Panc1 (cell line): ENCODE measurements around the gene RHOG.

Source experiments
- CTCF ChIP-seq: fragments of 450-650 bp; IDR thresholded peaks from 2 replicates; pipeline ENCODE4 v1.5.1; 2017; ENCODE audit warnings: mild to moderate bottlenecking
- POLR2AphosphoS5 ChIP-seq: IDR thresholded peaks from 2 replicates; pipeline ENCODE4 v1.6.1; 2012; ENCODE audit warnings: mild to moderate bottlenecking, low read depth, low read length, moderate library complexity
- SIN3A ChIP-seq: IDR thresholded peaks from 2 replicates; pipeline ENCODE4 v1.6.1; 2012; ENCODE audit warnings: low read depth, mild to moderate bottlenecking, low read length, moderate library complexity, borderline replicate concordance; ENCODE audit not compliant: insufficient read depth

DNA sequence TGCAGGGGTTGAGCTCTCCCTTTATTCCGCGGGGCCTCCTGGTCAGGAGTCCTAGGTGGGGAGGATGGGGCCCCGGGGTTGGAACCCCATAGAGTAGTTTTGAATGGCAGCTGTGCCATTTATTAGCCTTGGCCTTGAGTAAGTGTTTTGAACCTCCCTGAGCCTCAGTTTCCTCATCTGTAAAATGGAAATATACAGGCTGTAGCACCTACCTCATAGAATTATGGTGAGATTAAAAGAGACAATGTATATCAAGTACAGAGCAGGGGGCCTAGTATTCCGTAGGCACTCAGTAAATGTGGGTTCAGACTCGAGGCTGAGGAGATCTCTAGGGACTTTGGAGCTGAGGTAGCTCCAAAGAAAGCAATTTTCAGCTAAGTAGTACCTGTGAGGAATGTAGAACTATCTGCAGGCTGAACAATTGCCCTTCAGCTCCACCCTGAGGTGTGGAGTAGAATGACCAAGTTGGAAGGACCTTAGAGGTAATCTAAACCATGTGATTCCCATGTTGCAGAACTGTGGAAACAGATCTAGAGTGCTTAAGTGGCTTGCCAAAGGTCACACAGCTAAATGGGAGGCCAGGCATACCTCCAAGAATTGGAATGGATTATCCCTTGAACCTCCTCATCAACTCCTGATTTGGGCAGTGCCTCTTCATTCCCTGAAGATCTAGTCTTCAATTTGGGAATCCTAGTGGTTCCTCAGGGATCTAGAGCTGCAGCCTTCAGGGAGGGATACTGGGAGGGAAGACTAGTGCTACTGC lies 31.7 kb downstream of the RHOG start:
- TF ChIP-seq POLR2AphosphoS5, result no peak
- no peak; the same call in 1 of the 2 replicates for TF ChIP-seq CTCF
- TF ChIP-seq SIN3A, result no peak
